ENCODE data around the gene AMT. TPM values are rescaled to one million over a fixed set of nuclear protein-coding genes. Genes with fewer than 3 reads are reported as not detected.

AMT gene
- total RNA-seq, 2 donors from 2014 or later: 20.6 to 24.5 TPM

DNA sequence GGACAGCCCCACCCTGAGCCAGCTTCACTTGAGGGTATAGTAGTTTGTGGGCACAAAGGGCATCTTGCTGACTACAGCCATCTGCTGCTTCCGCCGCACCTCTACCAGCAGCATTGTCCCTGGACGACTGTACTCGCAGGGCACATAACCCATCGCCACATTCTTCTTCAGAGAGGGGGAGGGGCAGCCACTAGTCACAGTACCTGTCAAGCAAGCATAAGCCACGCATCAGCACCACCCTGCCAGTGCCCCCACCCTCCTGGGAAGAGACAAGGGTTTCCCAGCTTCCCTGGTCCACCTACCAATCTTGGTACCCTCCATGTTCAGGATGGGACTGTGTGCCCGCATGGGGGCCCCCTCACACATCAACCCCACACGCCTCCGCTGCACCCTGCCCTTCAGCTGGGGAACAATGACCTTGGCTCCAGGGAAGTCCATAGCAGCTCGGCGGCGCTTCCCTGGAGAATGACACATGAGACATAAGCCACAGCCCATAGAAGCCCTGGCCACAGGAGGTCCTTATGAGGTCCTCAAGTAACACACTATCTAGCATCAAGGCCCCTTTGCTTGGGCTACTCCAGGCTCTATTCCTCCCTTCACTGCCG is 4.7 kb downstream of the AMT start:
- no peak for DNase-seq
- Histone ChIP-seq H3K27ac (no peak overlapping the region), H3K4me3 (no peak overlapping the region), H3K9me3 (no peaks in the 10 kb centered on the region), H3K9ac (ENCODE audit: low read depth in 2 of 2, low read length in 2 of 2) (no peak overlapping the region), H3K36me3 (no peaks in the 10 kb centered on the region), H3K4me1 (peaks cover 14% of the 10 kb centered on the region), H3K27me3 (no peaks in the 10 kb centered on the region)
- intact Hi-C loops (cut with DNase I): loop anchor here (10.0 kb wide), 1 partner anchor 47 kb away; no protein-coding TSS in a partner anchor
- TF ChIP-seq, protein P1, sequence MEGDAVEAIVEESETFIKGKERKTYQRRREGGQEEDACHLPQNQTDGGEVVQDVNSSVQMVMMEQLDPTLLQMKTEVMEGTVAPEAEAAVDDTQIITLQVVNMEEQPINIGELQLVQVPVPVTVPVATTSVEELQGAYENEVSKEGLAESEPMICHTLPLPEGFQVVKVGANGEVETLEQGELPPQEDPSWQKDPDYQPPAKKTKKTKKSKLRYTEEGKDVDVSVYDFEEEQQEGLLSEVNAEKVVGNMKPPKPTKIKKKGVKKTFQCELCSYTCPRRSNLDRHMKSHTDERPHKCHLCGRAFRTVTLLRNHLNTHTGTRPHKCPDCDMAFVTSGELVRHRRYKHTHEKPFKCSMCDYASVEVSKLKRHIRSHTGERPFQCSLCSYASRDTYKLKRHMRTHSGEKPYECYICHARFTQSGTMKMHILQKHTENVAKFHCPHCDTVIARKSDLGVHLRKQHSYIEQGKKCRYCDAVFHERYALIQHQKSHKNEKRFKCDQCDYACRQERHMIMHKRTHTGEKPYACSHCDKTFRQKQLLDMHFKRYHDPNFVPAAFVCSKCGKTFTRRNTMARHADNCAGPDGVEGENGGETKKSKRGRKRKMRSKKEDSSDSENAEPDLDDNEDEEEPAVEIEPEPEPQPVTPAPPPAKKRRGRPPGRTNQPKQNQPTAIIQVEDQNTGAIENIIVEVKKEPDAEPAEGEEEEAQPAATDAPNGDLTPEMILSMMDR (IDR thresholded peaks at IDR 0.05): no peak

GRCh38 chr3:49416867-49417266 is 5.4 kb downstream of the AMT start:
- intact Hi-C loops (cut with DNase I): loop anchor here (10.0 kb wide), 1 partner anchor 48 kb away; no protein-coding TSS in a partner anchor
- TF ChIP-seq, protein P1 (IDR thresholded peaks at IDR 0.05): no peak
- H3K4me3 ChIP-seq: no peak overlapping the region
- H3K36me3 ChIP-seq: no peaks in the 10 kb centered on the region
- H3K27me3 ChIP-seq: no peaks in the 10 kb centered on the region
- peaks cover 10% of the 10 kb centered on the region for H3K4me1 ChIP-seq
- DNase-seq: no peak
- H3K27ac ChIP-seq: no peak overlapping the region
- H3K9me3 ChIP-seq: no peaks in the 10 kb centered on the region
- no peak overlapping the region for H3K9ac ChIP-seq (ENCODE audit: low read depth in 2 of 2, low read length in 2 of 2)

DNA sequence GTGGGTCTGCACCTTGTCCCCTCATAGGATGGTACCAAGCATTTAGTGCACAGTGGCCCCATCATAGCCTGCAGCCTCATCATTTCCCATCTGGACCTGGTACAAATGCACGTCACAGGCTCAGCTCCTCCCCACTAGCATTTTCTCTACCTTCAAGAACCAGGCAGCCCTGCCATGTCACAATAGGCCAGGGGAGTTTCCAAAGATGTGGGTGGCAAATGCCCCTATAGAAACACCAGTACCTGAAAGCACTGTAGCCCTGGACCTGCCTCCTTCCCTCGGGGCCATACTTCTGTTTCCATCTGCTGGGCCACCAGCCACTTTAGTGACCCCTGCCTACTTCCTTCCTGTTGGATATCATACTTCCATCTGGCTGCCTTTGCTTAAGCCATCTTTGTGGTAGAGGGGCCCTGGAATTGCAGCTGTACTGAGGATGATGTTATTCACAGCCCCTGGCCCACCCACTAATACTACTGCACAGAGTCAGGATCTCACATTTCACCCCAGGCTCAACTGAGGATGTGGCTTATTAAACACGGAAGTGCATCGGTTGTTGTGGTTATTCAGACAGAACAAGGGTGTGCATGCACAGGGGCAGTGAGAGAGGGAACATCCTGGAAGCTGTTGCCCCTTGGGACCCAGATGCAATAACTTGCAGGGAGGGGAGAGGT is 6.2 kb downstream of the AMT start:
- intact Hi-C loops (cut with DNase I): loop anchor here (10.0 kb wide), 1 partner anchor 49 kb away; no protein-coding TSS in a partner anchor
- Histone ChIP-seq H3K27ac (peak overlapping the region; percentile 61), H3K27me3 (no peaks in the 10 kb centered on the region), H3K9me3 (no peaks in the 10 kb centered on the region), H3K4me1 (peaks cover 10% of the 10 kb centered on the region), H3K4me3 (no peak overlapping the region), H3K9ac (ENCODE audit: low read depth in 2 of 2, low read length in 2 of 2) (peak overlapping the region in 1 of 2 donors; percentile 6), H3K36me3 (no peaks in the 10 kb centered on the region)
- DNase-seq: no peak
- TF ChIP-seq, protein P1 (IDR thresholded peaks at IDR 0.05): no peak

DNA sequence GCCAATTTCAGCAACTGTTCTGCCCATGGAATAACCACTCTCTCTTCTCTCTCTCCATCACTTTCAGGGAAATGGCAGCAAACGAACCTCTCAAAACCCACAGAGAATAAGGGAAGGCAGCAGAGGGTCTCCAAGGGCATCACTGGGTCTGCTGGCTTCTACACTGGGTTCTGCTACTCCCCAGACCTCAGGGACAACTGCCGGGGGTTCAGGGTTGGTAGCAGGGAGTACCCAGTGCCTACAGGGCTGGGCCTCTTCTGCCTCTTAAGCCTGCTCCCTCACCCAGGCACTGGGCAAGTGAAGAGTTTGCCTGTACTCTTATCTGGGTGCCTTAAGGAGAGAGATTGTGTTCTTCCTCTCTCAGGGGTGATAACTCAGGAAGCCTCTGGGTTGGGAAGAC is 7.5 kb downstream of the AMT start:
- Histone ChIP-seq H3K4me1 (peaks cover 10% of the 10 kb centered on the region), H3K9me3 (no peaks in the 10 kb centered on the region), H3K9ac (ENCODE audit: low read depth in 2 of 2, low read length in 2 of 2) (no peak overlapping the region), H3K4me3 (no peak overlapping the region), H3K36me3 (no peaks in the 10 kb centered on the region), H3K27ac (peak overlapping the region; percentile 61), H3K27me3 (no peaks in the 10 kb centered on the region)
- TF ChIP-seq, protein P1 (IDR thresholded peaks at IDR 0.05): no peak
- no peak for DNase-seq
- intact Hi-C loops (cut with DNase I): loop anchor here (5.0 to 10.0 kb wide), 2 partner anchors 50 to 52 kb away; no protein-coding TSS in a partner anchor

GRCh38 chr3:49413338-49413734 is 8.9 kb downstream of the AMT start:
- Histone ChIP-seq H3K27ac (no peak overlapping the region), H3K4me3 (peak overlapping the region; percentile 95), H3K9ac (ENCODE audit: low read depth in 2 of 2, low read length in 2 of 2) (peak overlapping the region; percentile 40 to 90), H3K27me3 (no peaks in the 10 kb centered on the region), H3K4me1 (peaks cover 12% of the 10 kb centered on the region), H3K9me3 (no peaks in the 10 kb centered on the region), H3K36me3 (no peaks in the 10 kb centered on the region)
- no peak for DNase-seq
- intact Hi-C loops (cut with DNase I): loop anchor here (5.0 to 10.0 kb wide), 2 partner anchors 51 kb away; no protein-coding TSS in a partner anchor
- TF ChIP-seq, protein P1 (IDR thresholded peaks at IDR 0.05): no peak
